Occipital lobe (tissue), 2 donors: ENCODE results near the gene KLHDC3. TPM values are rescaled to one million over a fixed set of nuclear protein-coding genes. Genes with fewer than 3 reads are reported as not detected.

ENCODE experiments used
- DNase-seq: peaks from one replicate; lab custom pipeline; 2025; lab: John Stamatoyannopoulos, UW
- total RNA-seq: library from RNA; depleted of rRNA; stranded (reverse); fragments of >200 nt; gene quantifications from one replicate; pipeline ENCODE4 v1.2.3, GENCODE V29; 2014

Gene KLHDC3, protein sequence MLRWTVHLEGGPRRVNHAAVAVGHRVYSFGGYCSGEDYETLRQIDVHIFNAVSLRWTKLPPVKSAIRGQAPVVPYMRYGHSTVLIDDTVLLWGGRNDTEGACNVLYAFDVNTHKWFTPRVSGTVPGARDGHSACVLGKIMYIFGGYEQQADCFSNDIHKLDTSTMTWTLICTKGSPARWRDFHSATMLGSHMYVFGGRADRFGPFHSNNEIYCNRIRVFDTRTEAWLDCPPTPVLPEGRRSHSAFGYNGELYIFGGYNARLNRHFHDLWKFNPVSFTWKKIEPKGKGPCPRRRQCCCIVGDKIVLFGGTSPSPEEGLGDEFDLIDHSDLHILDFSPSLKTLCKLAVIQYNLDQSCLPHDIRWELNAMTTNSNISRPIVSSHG
- 145 TPM for total RNA-seq

GRCh38 chr6:43013843-43014433 is at the start of gene KLHDC3, which contains the start of gene MEA1:
Gene KLHDC3 (plus strand): TSS chr6:43014249. CDS start chr6:43017193, 2,944 bp downstream.
Gene MEA1 (minus strand): TSS chr6:43013946. CDS start chr6:43013813, 133 bp downstream.
- DNase-seq: peak; percentile 99

GRCh38 chr6:42966571-42966970 is 47.5 kb upstream of the KLHDC3 start:
- DNase-seq: no peak

DNA sequence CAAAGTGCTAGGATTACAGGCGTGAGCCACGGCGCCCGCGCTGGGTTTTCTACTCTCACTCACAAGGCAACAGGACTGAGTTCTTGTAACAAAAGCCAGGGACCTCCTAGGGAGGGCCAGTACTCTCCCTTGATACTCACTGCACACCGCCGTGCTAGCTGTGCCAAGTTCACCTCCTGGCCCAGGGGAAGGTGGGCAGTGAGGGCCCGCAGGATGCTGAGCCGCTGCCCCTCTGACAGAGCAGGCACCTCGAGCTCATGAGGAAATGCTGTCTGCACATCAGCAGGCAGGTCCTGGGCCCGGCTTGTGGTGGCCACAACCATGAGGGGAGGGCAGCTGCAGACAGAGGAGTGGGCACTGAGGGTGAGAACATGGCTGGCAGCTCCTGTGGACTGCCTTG is 46.8 kb upstream of the KLHDC3 start:
- no peak for DNase-seq

- DNase-seq: no peak
Observed at GRCh38 chr6:42968126-42968701, 45.8 kb upstream of the KLHDC3 start.

GRCh38 chr6:42968783-42969182 is 45.3 kb upstream of the KLHDC3 start:
- DNase-seq: no peak

DNA sequence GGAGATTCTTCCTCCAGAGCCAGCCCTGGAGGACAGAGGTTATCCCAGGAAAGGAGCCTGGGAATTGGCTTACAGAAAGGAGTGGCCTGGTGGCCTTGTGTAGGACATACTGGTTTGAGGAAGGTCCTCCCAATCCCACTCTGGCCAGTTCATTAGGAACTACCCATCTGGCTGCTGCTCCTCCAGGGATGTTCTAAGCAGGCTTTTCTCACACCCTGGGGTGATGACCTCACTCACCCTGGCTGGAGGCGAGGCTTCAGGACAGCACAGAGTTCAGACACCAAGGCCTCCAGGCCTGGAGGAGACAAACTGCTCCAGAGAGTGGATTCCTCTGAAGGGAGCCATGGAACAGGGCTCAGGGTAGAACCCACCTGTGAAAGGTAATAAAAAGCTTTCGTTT is 44.6 kb upstream of the KLHDC3 start:
- DNase-seq: no peak

- no peak for DNase-seq
Observed at GRCh38 chr6:42969934-42970333, 44.1 kb upstream of the KLHDC3 start.

GRCh38 chr6:42970871-42971612 is 43.0 kb upstream of the KLHDC3 start:
- DNase-seq: no peak

- DNase-seq: no peak
Observed at GRCh38 chr6:42971746-42972327, 42.2 kb upstream of the KLHDC3 start.

GRCh38 chr6:42973926-42974325 is 40.1 kb upstream of the KLHDC3 start:
- DNase-seq: no peak

DNA sequence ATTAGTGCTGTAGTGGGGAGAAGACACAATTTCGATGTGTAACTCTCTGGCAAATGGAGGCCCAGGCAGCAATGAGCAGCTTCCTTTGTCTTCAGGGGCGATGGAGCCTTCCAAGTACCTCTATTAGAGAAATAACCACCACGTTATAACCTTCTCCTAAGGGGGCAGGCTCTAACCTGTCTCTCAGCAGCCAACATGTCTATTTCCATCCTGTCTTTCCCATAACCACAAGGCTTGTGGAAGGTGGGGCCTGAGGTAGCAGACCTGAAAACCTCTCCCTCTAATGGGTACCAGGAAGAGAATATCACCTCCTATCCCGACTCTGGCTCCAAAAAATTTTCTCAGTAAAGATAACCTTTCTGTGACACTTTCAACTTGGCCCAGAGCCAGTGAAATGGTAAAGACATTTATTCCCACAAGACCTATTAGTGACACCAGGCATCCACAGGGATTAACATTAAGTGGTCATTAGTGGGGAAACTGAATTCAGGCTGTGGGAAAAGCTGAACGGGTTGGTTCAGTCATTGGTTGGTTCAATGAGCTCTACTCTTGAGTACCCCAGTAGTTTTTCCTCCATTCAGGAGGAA is 39.0 kb upstream of the KLHDC3 start:
- DNase-seq: no peak

GRCh38 chr6:42978487-42978838 is 35.6 kb upstream of the KLHDC3 start:
- DNase-seq: peak; percentile 20

DNA sequence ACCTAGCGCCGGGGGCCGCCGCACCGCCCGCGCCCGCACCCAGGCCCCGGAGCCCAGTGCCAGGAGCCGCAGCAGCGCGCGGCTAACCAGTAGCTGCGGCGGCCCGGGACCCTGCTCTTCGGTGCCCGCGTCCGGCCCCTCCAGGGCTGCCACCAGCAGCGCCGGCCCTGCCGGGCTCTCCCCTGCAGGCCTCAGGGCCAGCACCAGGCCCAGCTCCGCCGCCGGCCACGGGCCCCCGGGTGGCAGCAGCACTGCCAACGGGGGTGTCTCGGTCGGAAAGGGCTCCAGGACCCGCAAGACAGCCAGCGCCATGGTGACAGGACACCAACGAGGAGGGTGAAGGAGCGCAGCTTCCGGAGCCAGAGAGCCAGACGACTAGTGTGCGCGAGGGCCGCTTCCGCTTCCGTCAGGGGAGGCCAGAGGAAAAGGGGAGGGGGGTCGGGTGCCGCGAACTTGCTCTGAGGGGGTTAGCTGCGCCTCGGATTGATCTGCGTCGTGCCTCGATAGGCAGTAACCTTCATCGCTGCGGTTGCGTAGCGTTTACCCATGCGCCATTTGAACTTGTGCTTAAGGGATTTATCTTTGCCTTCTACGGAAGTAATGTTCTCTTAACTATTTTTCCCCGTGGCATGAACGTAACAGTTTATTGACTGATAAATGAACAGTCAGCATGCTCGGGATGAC is 35.1 kb upstream of the KLHDC3 start, which contains the start of gene PEX6:
Gene PEX6, minus strand, starts transcription at position 343 of the 684 bp plus-strand sequence. Its CDS starts 31 bp downstream, at position 312.
- peak; percentile 76 for DNase-seq

GRCh38 chr6:42979523-42980177 is 34.4 kb upstream of the KLHDC3 start:
- DNase-seq: no peak

DNA sequence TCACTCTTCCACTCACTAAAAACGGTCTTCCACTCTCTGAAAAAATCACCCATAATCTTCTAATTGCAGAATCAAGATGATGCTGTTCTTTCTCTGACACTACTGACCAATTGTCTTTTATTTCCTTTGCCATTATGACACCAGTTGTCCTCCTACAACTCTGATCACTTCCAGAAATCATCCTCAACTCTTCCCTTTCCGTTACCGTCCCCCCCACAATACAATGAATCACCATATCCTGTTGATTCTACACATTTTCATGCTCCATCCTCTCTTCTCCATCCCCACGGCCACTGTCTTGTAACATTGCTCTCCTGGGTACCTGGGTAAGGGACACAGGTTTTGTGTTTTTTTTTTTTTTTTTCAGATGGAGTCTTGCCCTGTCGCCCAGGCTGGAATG is 32.2 kb upstream of the KLHDC3 start:
- DNase-seq: no peak

GRCh38 chr6:42984001-42984923 is 29.8 kb upstream of the KLHDC3 start, which contains the start of gene PPP2R5D:
Gene PPP2R5D (plus strand): TSS chr6:42984570. CDS start chr6:42984678, 108 bp downstream.
- DNase-seq: peak; percentile 98

DNA sequence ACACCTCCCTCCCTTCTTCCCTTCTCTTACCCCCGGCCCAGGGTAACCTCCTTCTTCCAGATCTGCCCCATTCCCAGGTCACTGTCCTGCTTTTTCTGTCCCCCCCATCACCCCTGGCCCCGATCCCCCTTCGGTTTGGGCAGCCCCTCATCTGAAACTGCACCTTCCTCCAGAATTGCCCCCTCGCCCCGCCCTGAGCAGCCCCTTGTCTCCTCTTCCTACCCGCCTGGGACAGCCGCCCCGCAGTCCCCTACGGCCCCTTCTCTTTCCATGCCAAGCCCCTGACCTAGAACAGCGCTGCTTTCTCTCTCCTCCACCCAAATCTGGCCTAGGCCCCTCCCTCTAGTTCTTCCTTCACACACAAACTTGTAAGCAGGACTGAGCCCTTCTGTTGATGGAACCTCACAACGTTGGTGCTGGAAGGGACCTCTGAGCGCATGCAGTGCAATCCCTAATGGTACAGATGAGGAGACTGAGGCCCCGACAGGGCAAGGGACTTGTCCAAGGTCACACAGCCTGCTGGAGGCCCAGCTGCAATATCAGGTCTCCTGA is 29.0 kb upstream of the KLHDC3 start:
- no peak for DNase-seq
